Subcutaneous abdominal adipose tissue (tissue), 5 donors: ENCODE measurements around the gene TOP3B.
"Not testable (repeated sequence)": the region's sequence is repeated elsewhere in the genome, so short reads cannot be mapped to it uniquely, and the experiment has no call there.

Source experiments
- H3K27ac ChIP-seq: one replicate; pipeline ENCODE4 v1.7.0; 2013; ENCODE audit warnings: low read depth, mild to moderate bottlenecking, inconsistent platforms, low read length, moderate library complexity
- H3K27me3 ChIP-seq, 5 donors: one replicate each; pipeline ENCODE4 v1.7.0; 2013; ENCODE audit warnings: low read length in 5 of 5, inconsistent platforms in 1 of 5; ENCODE audit not compliant: control insufficient read depth in 5 of 5, insufficient read depth in 4 of 5
- H3K36me3 ChIP-seq, 5 donors: one replicate each; pipeline ENCODE4 v1.7.0; 2013; ENCODE audit warnings: low read length in 5 of 5; ENCODE audit not compliant: control insufficient read depth in 5 of 5, insufficient read depth in 5 of 5
- H3K4me1 ChIP-seq, 5 donors: one replicate each; pipeline ENCODE4 v1.7.0; 2013; ENCODE audit warnings: low read length in 5 of 5, mild to moderate bottlenecking in 3 of 5, moderate library complexity in 1 of 5; ENCODE audit not compliant: control insufficient read depth in 5 of 5, insufficient read depth in 5 of 5
- H3K4me3 ChIP-seq, 5 donors: one replicate each; pipeline ENCODE4 v1.7.0; 2013; ENCODE audit warnings: low read length in 5 of 5, low read depth in 1 of 5
- H3K9ac ChIP-seq, 5 donors: one replicate each; pipeline ENCODE4 v1.7.0; 2013; ENCODE audit warnings: low read length in 5 of 5, mild to moderate bottlenecking in 4 of 5, moderate library complexity in 3 of 5
- H3K9me3 ChIP-seq, 5 donors: one replicate each; pipeline ENCODE4 v1.7.0; 2013; ENCODE audit warnings: low read length in 5 of 5; ENCODE audit not compliant: control insufficient read depth in 5 of 5
- donor health status: healthy.
- donor health status: healthy.
- donor health status: healthy.
- donor health status: healthy.
- donor health status: healthy.

The TOP3B gene

GRCh38 chr22:21945453-21946261 lies 36.9 kb downstream of the TOP3B start:
- Histone ChIP-seq H3K9me3 (no peaks in the 10 kb centered on the region), H3K4me1 (peaks cover 35 to 98% (median 73%) of the 10 kb centered on the region in 5 donors), H3K27ac (peak overlapping the region; percentile 99), H3K27me3 (no peaks in the 10 kb centered on the region), H3K36me3 (peaks cover 0 to 33% (median 27%) of the 10 kb centered on the region in 5 donors), H3K9ac (no peak overlapping the region), H3K4me3 (no peak overlapping the region)

GRCh38 chr22:21944871-21945270 lies 37.7 kb downstream of the TOP3B start:
- H3K4me3 ChIP-seq: no peak overlapping the region
- H3K9ac ChIP-seq: no peak overlapping the region
- H3K36me3 ChIP-seq: peaks cover 0 to 33% (median 28%) of the 10 kb centered on the region in 5 donors
- no peaks in the 10 kb centered on the region for H3K27me3 ChIP-seq
- H3K27ac ChIP-seq: peak overlapping the region; percentile 99
- peaks cover 38 to 99% (median 78%) of the 10 kb centered on the region in 5 donors for H3K4me1 ChIP-seq
- H3K9me3 ChIP-seq: no peaks in the 10 kb centered on the region

- H3K36me3 ChIP-seq: peaks cover 0 to 33% (median 28%) of the 10 kb centered on the region in 5 donors
- H3K9ac ChIP-seq: peak overlapping the region in 2 of 5 donors; percentile 14 to 48
- no peak overlapping the region for H3K4me3 ChIP-seq
- H3K27ac ChIP-seq: peak overlapping the region; percentile 99
- no peaks in the 10 kb centered on the region for H3K27me3 ChIP-seq
- H3K4me1 ChIP-seq: peaks cover 41 to 99% (median 79%) of the 10 kb centered on the region in 5 donors
- H3K9me3 ChIP-seq: no peaks in the 10 kb centered on the region
Observed at GRCh38 chr22:21943571-21944448, 38.8 kb downstream of the TOP3B start.

- peak overlapping the region; percentile 99 for H3K27ac ChIP-seq
- peaks cover 0 to 33% (median 28%) of the 10 kb centered on the region in 5 donors for H3K36me3 ChIP-seq
- H3K9ac ChIP-seq: peak overlapping the region in 2 of 5 donors; percentile 36 to 68
- no peaks in the 10 kb centered on the region for H3K9me3 ChIP-seq
- no peaks in the 10 kb centered on the region for H3K27me3 ChIP-seq
- H3K4me3 ChIP-seq: peak overlapping the region in 2 of 5 donors; percentile 6 to 20
- peaks cover 41 to 99% (median 82%) of the 10 kb centered on the region in 5 donors for H3K4me1 ChIP-seq
Observed at GRCh38 chr22:21942407-21943343, 39.9 kb downstream of the TOP3B start.

GRCh38 chr22:21941921-21942320 lies 40.7 kb downstream of the TOP3B start:
- Histone ChIP-seq H3K4me3 (no peak overlapping the region), H3K36me3 (peaks cover 0 to 33% (median 28%) of the 10 kb centered on the region in 5 donors), H3K4me1 (peaks cover 45 to 99% (median 87%) of the 10 kb centered on the region in 5 donors), H3K9ac (peak overlapping the region in 3 of 5 donors; percentile 55 to 68 (median 64)), H3K27me3 (no peaks in the 10 kb centered on the region), H3K9me3 (no peaks in the 10 kb centered on the region), H3K27ac (peak overlapping the region; percentile 99)

- Histone ChIP-seq H3K4me1 (peaks cover 43 to 98% (median 81%) of the 10 kb centered on the region in 5 donors), H3K9ac (peak overlapping the region in 3 of 5 donors; percentile 12 to 47 (median 13)), H3K27ac (peak overlapping the region; percentile 99), H3K4me3 (no peak overlapping the region), H3K36me3 (peaks cover 0 to 30% (median 26%) of the 10 kb centered on the region in 5 donors), H3K9me3 (no peaks in the 10 kb centered on the region), H3K27me3 (no peaks in the 10 kb centered on the region)
Observed at GRCh38 chr22:21940521-21940920, 42.1 kb downstream of the TOP3B start.

GRCh38 chr22:21939935-21940334 lies 42.7 kb downstream of the TOP3B start:
- not testable (repeated sequence) for H3K9me3 ChIP-seq, H3K27me3 ChIP-seq
- peaks cover 0 to 27% (median 20%) of the 10 kb centered on the region in 5 donors for H3K36me3 ChIP-seq
- peak overlapping the region; percentile 99 for H3K27ac ChIP-seq
- H3K4me3 ChIP-seq: peak overlapping the region in 1 of 5 donors; percentile 32
- peaks cover 43 to 97% (median 81%) of the 10 kb centered on the region in 5 donors for H3K4me1 ChIP-seq
- H3K9ac ChIP-seq: peak overlapping the region in 3 of 5 donors; percentile 16 to 98 (median 86)

GRCh38 chr22:21939461-21939913 lies 43.1 kb downstream of the TOP3B start:
- H3K4me1 ChIP-seq: peaks cover 43 to 93% (median 81%) of the 10 kb centered on the region in 5 donors
- peaks cover 0 to 24% (median 15%) of the 10 kb centered on the region in 5 donors for H3K36me3 ChIP-seq
- peak overlapping the region in 3 of 5 donors; percentile 32 to 96 (median 76) for H3K4me3 ChIP-seq
- no peaks in the 10 kb centered on the region for H3K27me3 ChIP-seq
- no peaks in the 10 kb centered on the region for H3K9me3 ChIP-seq
- peak overlapping the region in 3 of 5 donors; percentile 16 to 98 (median 86) for H3K9ac ChIP-seq
- peak overlapping the region; percentile 99 for H3K27ac ChIP-seq

GRCh38 chr22:21938906-21939305 lies 43.7 kb downstream of the TOP3B start:
- H3K9ac ChIP-seq: peak overlapping the region; percentile 72 to 98 (median 86)
- H3K27me3 ChIP-seq: no peaks in the 10 kb centered on the region
- H3K9me3 ChIP-seq: no peaks in the 10 kb centered on the region
- peaks cover 0 to 21% (median 13%) of the 10 kb centered on the region in 5 donors for H3K36me3 ChIP-seq
- peaks cover 41 to 87% (median 76%) of the 10 kb centered on the region in 5 donors for H3K4me1 ChIP-seq
- peak overlapping the region; percentile 32 to 96 (median 89) for H3K4me3 ChIP-seq
- H3K27ac ChIP-seq: peak overlapping the region; percentile 99
